K562 (cell line): ENCODE data around the gene CPVL. TPM values are rescaled to one million over a fixed set of nuclear protein-coding genes. Genes with fewer than 3 reads are reported as not detected.
A peak's percentile ranks its signal among the peaks of the same experiment; 100 is the strongest.

Source experiments
- ATAC-seq: fragments of 200-7000 bp; cut with Tn5 transposase; 3 replicates; pipeline ENCODE4 v1.9.1; 2020; ENCODE audit warnings: moderate library complexity
- BruUV-seq: library from RNA; stranded (reverse); fragments of 400-500 nt; replicated peaks from 2 replicates; lab custom pipeline; 2021; lab: Mats Ljungman, UMichigan
- CTCF ChIA-PET: fragments of 300-600 bp; formaldehyde crosslinking; extraction: SDS; loops from one replicate; lab custom pipeline; 2021; ENCODE audit warnings: low intra/inter-chr PET ratio; lab: Yijun Ruan, JAX
- POLR2A ChIA-PET: fragments of 300-600, 350-650 bp; sonication (Branson Sonifier 250); formaldehyde crosslinking; extraction: SDS; loops from one replicate; lab custom pipeline; 2021; ENCODE audit warnings: antibody characterized with exemption, inconsistent platforms; lab: Yijun Ruan, JAX
- DNase-seq, 4 experiments: peaks; one replicate each; pipeline versions ENCODE4 v3.0.0 to v3.0.0-alpha.2; 2011 to 2018; ENCODE audit warnings: low spot score in 3 of 4, mixed read lengths in 3 of 4; ENCODE audit errors: extremely low read depth in 1 of 4
- FAIRE-seq: peaks from 2 replicates; lab custom pipeline; 2011; peaks lifted over from hg19 to GRCh38; lab: Jason Lieb, UNC
- H2AFZ ChIP-seq: 2 replicates; pipeline ENCODE4 v1.6.0; 2011; ENCODE audit warnings: low read depth, low read length, control low read depth, inconsistent platforms
- H3K27ac ChIP-seq: fragments of 200-600 bp; 3 replicates; pipeline ENCODE4 v1.8.0; 2011; ENCODE audit warnings: low read depth, mild to moderate bottlenecking, control low read depth, inconsistent platforms, low read length, moderate library complexity, mixed read lengths; ENCODE audit errors: extremely low read depth
- H3K27me3 ChIP-seq, 2 experiments: fragments of 300-600 bp in 1 of 2; 2 replicates in 1 of 2; 3 replicates in 1 of 2; pipeline versions ENCODE4 v1.6.0 to v1.8.0; 2011; ENCODE audit warnings: inconsistent platforms in 2 of 2, low read length in 2 of 2, mild to moderate bottlenecking in 1 of 2, mixed read lengths in 1 of 2, moderate library complexity in 1 of 2; ENCODE audit not compliant: control insufficient read depth in 2 of 2, insufficient read depth in 2 of 2
- H3K36me3 ChIP-seq: fragments of 300-600 bp; 3 replicates; pipeline ENCODE4 v1.8.0; 2011; ENCODE audit warnings: mild to moderate bottlenecking, low read length, inconsistent platforms; ENCODE audit not compliant: control insufficient read depth, insufficient read depth
- H3K4me1 ChIP-seq, 2 experiments: fragments of 200-600 bp in 1 of 2; replicated peaks in 1 of 2; 2 replicates in 1 of 2; 3 replicates in 1 of 2; pipeline versions ENCODE4 v1.5.1 to v1.8.0; 2011; ENCODE audit warnings: inconsistent platforms in 2 of 2, low read length in 2 of 2, mild to moderate bottlenecking in 1 of 2, mixed read lengths in 1 of 2, moderate library complexity in 1 of 2; ENCODE audit not compliant: control insufficient read depth in 2 of 2, insufficient read depth in 2 of 2
- H3K4me2 ChIP-seq: 2 replicates; pipeline ENCODE4 v1.6.1; 2011; ENCODE audit warnings: low read length, control low read depth, inconsistent platforms, mixed read lengths; ENCODE audit not compliant: insufficient read depth
- H3K4me3 ChIP-seq: fragments of 200-600 bp; sonication (generic), shearing (Covaris generic); 2 replicates; pipeline ENCODE4 v1.5.1; 2016; ENCODE audit warnings: control low read depth, inconsistent platforms
- H3K79me2 ChIP-seq: fragments of 200-600 bp; 3 replicates; pipeline ENCODE4 v1.8.0; 2011; ENCODE audit warnings: low read length, inconsistent platforms; ENCODE audit not compliant: control insufficient read depth, insufficient read depth
- H3K9ac ChIP-seq, 2 experiments: 2 replicates each; pipeline versions ENCODE4 v1.6.0 to v1.6.1; 2011; ENCODE audit warnings: low read depth in 2 of 2, low read length in 2 of 2, control low read depth in 1 of 2, inconsistent platforms in 1 of 2, mild to moderate bottlenecking in 1 of 2, mixed read lengths in 1 of 2; ENCODE audit not compliant: insufficient read depth in 1 of 2
- H3K9me1 ChIP-seq: one replicate; pipeline ENCODE4 v1.6.0; 2011; ENCODE audit warnings: inconsistent platforms, mild to moderate bottlenecking, low read length, moderate library complexity; ENCODE audit not compliant: control insufficient read depth, insufficient read depth
- H3K9me3 ChIP-seq: replicated peaks from 2 replicates; pipeline ENCODE4 v1.5.1; 2011; ENCODE audit warnings: low read depth, low read length, inconsistent platforms; ENCODE audit not compliant: control insufficient read depth, insufficient read depth
- H4K20me1 ChIP-seq: replicated peaks from 2 replicates; pipeline ENCODE4 v1.6.1; 2011; ENCODE audit warnings: low read length, inconsistent platforms, mixed read lengths; ENCODE audit not compliant: control insufficient read depth, insufficient read depth
- ARID3A ChIP-seq: IDR thresholded peaks from 2 replicates; pipeline ENCODE4 v1.6.1; 2012; ENCODE audit warnings: low read depth, low read length, improper control_type of control experiment, borderline replicate concordance
- ARID4B ChIP-seq: sonication (generic); formaldehyde crosslinking; IDR thresholded peaks from 2 replicates; pipeline ENCODE4 v1.8.0; 2022; ENCODE audit warnings: mild to moderate bottlenecking, missing genetic modification reagents
- CBX1 ChIP-seq: sonication (generic); IDR thresholded peaks from 2 replicates; pipeline ENCODE4 v1.6.1; 2016; ENCODE audit warnings: antibody characterized with exemption, low read depth, mild to moderate bottlenecking
- CBX5 ChIP-seq: IDR thresholded peaks from 2 replicates; pipeline ENCODE4 v1.6.1; 2014; ENCODE audit warnings: low read depth, borderline replicate concordance
- FOXK2 ChIP-seq, 2 experiments: fragments of 450-650 bp; IDR thresholded peaks in 1 of 2; conservative IDR thresholded peaks in 1 of 2; 2 replicates each; pipeline ENCODE4 v1.6.1; 2016; ENCODE audit warnings: low read depth in 2 of 2, mild to moderate bottlenecking in 1 of 2
- GABPB2 ChIP-seq: fragments of 250-450 bp; sonication (Bioruptor Pico); conservative IDR thresholded peaks from 2 replicates; pipeline ENCODE4 v1.5.1; 2021; ENCODE audit warnings: mild to moderate bottlenecking
- HDAC1 ChIP-seq, 2 experiments: fragments of 450-650 bp; IDR thresholded peaks; 2 replicates each; pipeline ENCODE4 v1.6.1; 2016 to 2017; ENCODE audit warnings: inconsistent platforms in 1 of 2, mild to moderate bottlenecking in 1 of 2, moderate library complexity in 1 of 2
- HDAC6 ChIP-seq: IDR thresholded peaks from 2 replicates; pipeline ENCODE4 v1.6.1; 2012; ENCODE audit warnings: low read depth, mild to moderate bottlenecking, control low read depth, inconsistent platforms, low read length, moderate library complexity
- JUN ChIP-seq, 2 experiments: sonication (generic) in 1 of 2; formaldehyde crosslinking in 1 of 2; IDR thresholded peaks; 2 replicates each; pipeline versions ENCODE4 v1.6.1 to v1.8.0; 2012 to 2022; ENCODE audit warnings: borderline replicate concordance in 2 of 2, mild to moderate bottlenecking in 2 of 2, improper control_type of control experiment in 1 of 2, low read depth in 1 of 2, low read length in 1 of 2, missing genetic modification reagents in 1 of 2
- MAX ChIP-seq: sonication (generic); formaldehyde crosslinking; IDR thresholded peaks from 2 replicates; pipeline ENCODE4 v1.9.0; 2022; ENCODE audit warnings: mild to moderate bottlenecking, missing genetic modification reagents
- NCOR1 ChIP-seq: fragments of 450-650 bp; IDR thresholded peaks from 2 replicates; pipeline ENCODE4 v1.6.1; 2016; ENCODE audit warnings: mild to moderate bottlenecking, moderate library complexity
- POLR2G ChIP-seq: fragments of 200-400 bp; formaldehyde crosslinking; IDR thresholded peaks from 2 replicates; pipeline ENCODE4 v1.6.1; 2017; ENCODE audit warnings: low read depth, mild to moderate bottlenecking, antibody characterized with exemption, low read length, moderate library complexity
- USF1 ChIP-seq: sonication (generic); formaldehyde crosslinking; IDR thresholded peaks from 2 replicates; pipeline ENCODE4 v1.9.0; 2022; ENCODE audit warnings: mild to moderate bottlenecking, missing genetic modification reagents
- ZNF354B ChIP-seq: fragments of 250-450 bp; sonication (Bioruptor Pico); IDR thresholded peaks from 2 replicates; pipeline ENCODE4 v1.4.0; 2020
- ZSCAN32 ChIP-seq: fragments of 450-650 bp; formaldehyde crosslinking; IDR thresholded peaks from 2 replicates; pipeline ENCODE4 v1.4.0; 2020; ENCODE audit warnings: mild to moderate bottlenecking, moderate library complexity
- WGBS: fragments of 100-300 bp; shearing (Covaris generic); methylation state at CpG from one replicate; pipeline ENCODE4 v1.1.6; 2016; ENCODE audit warnings: low coverage, mixed read lengths; ENCODE audit not compliant: insufficient coverage; ENCODE audit errors: missing lambda C conversion rate; 5-methylcytosine and 5-hydroxymethylcytosine counted together
- in situ Hi-C: fragments of 300-500 bp; cut with MboI; formaldehyde crosslinking; loops from 4 replicates; pipeline ENCODE4 v1.15.0; 2018; ENCODE audit warnings: inconsistent platforms, mixed read lengths
- intact Hi-C: fragments of 100-400 bp; cut with micrococcal nuclease; formaldehyde crosslinking; loops from 2 replicates; pipeline ENCODE4 v1.14.2; 2022
- polyA plus RNA-seq, 8 experiments: library from polyadenylated mRNA; depleted of rRNA in 4 of 8; stranded (reverse) in 5 of 8; unstranded in 3 of 8; fragments of >200 nt; fragmentation: Nextera tagmentation in 2 of 8; fragmentation: Illumina TruSeq in 1 of 8; extraction: Ambion mirVana in 2 of 8; extraction: Trizol in 1 of 8; gene quantifications; 2 replicates each; pipeline versions ENCODE4 v1.2.1 to v1.2.3, GENCODE V29; 2011 to 2014; ENCODE audit warnings: inconsistent platforms in 1 of 8, missing spikeins in 1 of 8
- total RNA-seq, 7 experiments: library from RNA; depleted of rRNA in 6 of 7; stranded (reverse); fragments of >200 nt in 6 of 7; fragmentation: Illumina TruSeq in 2 of 7; extraction: Trizol in 2 of 7; gene quantifications; 2 replicates each; pipeline versions ENCODE4 v1.2.1 to v1.2.3, GENCODE V29; 2011 to 2021; ENCODE audit warnings: low replicate concordance in 1 of 7

Gene CPVL
- total and polyA plus RNA-seq, 9 of the 15 experiments (the other 6 are each of a cell fraction or from before 2014, with no cell fraction given): 0.89 to 2.4 (median 1.5) TPM

GRCh38 chr7:29177963-29178600, 31.7 kb upstream of the CPVL start:
- POLR2A ChIA-PET: interaction anchor here (0.6 kb wide), 1 partner anchor 43 kb away, joined by 3 read pairs; no protein-coding TSS in a partner anchor
- ATAC-seq (no peak), DNase-seq (no peak), FAIRE-seq (no peak)
- H3K9me3 ChIP-seq: no peaks in the 10 kb centered on the region
- no peak overlapping the region for H3K27ac ChIP-seq
- H3K9me1 ChIP-seq: no peaks in the 10 kb centered on the region
- no peaks in the 10 kb centered on the region for H3K4me1 ChIP-seq
- no peaks in the 10 kb centered on the region for H3K27me3 ChIP-seq
- no peak overlapping the region for H3K9ac ChIP-seq
- intact Hi-C loops: no loop called here
- no peak overlapping the region for H3K4me3 ChIP-seq
- no TSS peak for BruUV-seq
- no peaks in the 10 kb centered on the region for H3K36me3 ChIP-seq
- no peak overlapping the region for H2AFZ ChIP-seq
- no peak overlapping the region for H3K4me2 ChIP-seq
- no peaks in the 10 kb centered on the region; the same call in 1 of the 2 replicates for H4K20me1 ChIP-seq
- in situ Hi-C loops: no loop called here
- CTCF ChIA-PET: no interaction called here
- WGBS: under 1% methylated on average over 9 of the region's 9 CpGs
- no peaks in the 10 kb centered on the region for H3K79me2 ChIP-seq
- TF ChIP-seq ZNF354B (CRISPR knock-in tag) (no peak), GABPB2 (CRISPR knock-in tag) (no peak), NCOR1 (no peak), CBX5 (no peak), HDAC1 (IDR thresholded peaks at IDR 0.05) (no peak), CBX1 (no peak), MAX (CRISPR knock-in tag) (peak; percentile 57; the same call in 1 of the 2 replicates), ZSCAN32 (CRISPR knock-in tag) (no peak), JUN (IDR thresholded peaks at IDR 0.05; ENCODE audit: borderline replicate concordance, low read depth, low read length) (no peak), JUN (CRISPR knock-in tag; IDR thresholded peaks at IDR 0.05; ENCODE audit: borderline replicate concordance) (no peak), ARID4B (CRISPR knock-in tag) (0 out of 2 replicates have a peak, but pooled peaks have one; percentile 21), FOXK2 (conservative IDR thresholded peaks at IDR 0.05 in 1 of 2, IDR thresholded peaks at IDR 0.05 in 1 of 2; ENCODE audit: low read depth in 2 of 2) (no peak), USF1 (CRISPR knock-in tag) (0 out of 2 replicates have a peak, but pooled peaks have one; percentile 15), POLR2G (no peak), ARID3A (no peak), HDAC6 (no peak)
